DMS114 treated with DMSO at 0.1 percent for 48 hours (cell line): ENCODE results near the gene EFCAB13.

Experiments used
- DNase-seq: peaks from one replicate; lab custom pipeline; 2025; ENCODE audit not compliant: unreplicated experiment; lab: John Stamatoyannopoulos, UW

EFCAB13 gene

GRCh38 chr17:47323382-47324223 lies at the start of gene EFCAB13:
TSS of gene EFCAB13 (plus strand) at chr17:47323955. CDS start at chr17:47328354, 4,399 bp downstream.
- DNase-seq = peak; percentile 75

GRCh38 chr17:47274319-47275069 lies 49.3 kb upstream of the EFCAB13 start:
- no peak for DNase-seq

GRCh38 chr17:47275245-47275984 lies 48.3 kb upstream of the EFCAB13 start:
- DNase-seq = no peak

GRCh38 chr17:47276444-47276843 lies 47.3 kb upstream of the EFCAB13 start:
- no peak for DNase-seq

GRCh38 chr17:47276868-47277267 lies 46.9 kb upstream of the EFCAB13 start:
- no peak for DNase-seq

- DNase-seq = no peak
These were observed 45.8 kb upstream of the EFCAB13 start for GRCh38 chr17:47277921-47278320.

- no peak for DNase-seq
These were observed 45.2 kb upstream of the EFCAB13 start for GRCh38 chr17:47278561-47278960.

- no peak for DNase-seq
These were observed 44.5 kb upstream of the EFCAB13 start for GRCh38 chr17:47279062-47279801.

GRCh38 chr17:47280072-47280811 lies 43.5 kb upstream of the EFCAB13 start:
- DNase-seq = no peak

GRCh38 chr17:47281216-47281615 lies 42.5 kb upstream of the EFCAB13 start:
- no peak for DNase-seq

GRCh38 chr17:47285003-47285402 lies 38.8 kb upstream of the EFCAB13 start:
- DNase-seq = no peak

- no peak for DNase-seq
These were observed 37.4 kb upstream of the EFCAB13 start for GRCh38 chr17:47286198-47286914.

GRCh38 chr17:47287068-47287467 lies 36.7 kb upstream of the EFCAB13 start:
- no peak for DNase-seq

GRCh38 chr17:47287639-47288038 lies 36.1 kb upstream of the EFCAB13 start:
- no peak for DNase-seq

GRCh38 chr17:47288531-47289116 lies 35.1 kb upstream of the EFCAB13 start:
- no peak for DNase-seq

- DNase-seq = no peak
These were observed 34.5 kb upstream of the EFCAB13 start for GRCh38 chr17:47289302-47289701.

GRCh38 chr17:47290870-47291241 lies 32.9 kb upstream of the EFCAB13 start:
- DNase-seq = no peak

GRCh38 chr17:47291242-47291873 lies 32.4 kb upstream of the EFCAB13 start:
- no peak for DNase-seq

- DNase-seq = no peak
These were observed 31.5 kb upstream of the EFCAB13 start for GRCh38 chr17:47292206-47292605.
